OCI-LY3 (cell line): ENCODE measurements around the gene SAMD15.

Experiments used
- CTCF ChIP-seq: fragments of 200-600, 300-600 bp; sonication (generic); IDR thresholded peaks from 2 replicates; pipeline ENCODE4 v1.5.1; 2014; ENCODE audit warnings: antibody characterized with exemption, low read length, low read depth
- EZH2phosphoT487 ChIP-seq: fragments of 200-600 bp; shearing (Covaris generic); IDR thresholded peaks from 2 replicates; pipeline ENCODE4 v1.6.1; 2018; ENCODE audit warnings: antibody characterized with exemption, mixed run types, low read depth

- no peak for TF ChIP-seq CTCF
- no peak for TF ChIP-seq EZH2phosphoT487
Measured at GRCh38 chr14:77339407-77339806, 37.8 kb upstream of the SAMD15 start.
